HepG2 (cell line): Measurements from ENCODE around the gene PCIF1. TPM values are rescaled to one million over a fixed set of nuclear protein-coding genes. Genes with fewer than 3 reads are reported as not detected.

Experiments
- BCL6 ChIP-seq: IDR thresholded peaks from 2 replicates; pipeline ENCODE4 v1.6.1; 2016; ENCODE audit warnings: missing genetic modification reagents, missing compliant biosample characterization
- CEBPB ChIP-seq: IDR thresholded peaks from 2 replicates; pipeline ENCODE4 v1.6.1; 2011; ENCODE audit warnings: low read depth, low read length, improper control_type of control experiment, borderline replicate concordance
- CREM ChIP-seq, 2 experiments: sonication (generic) in 1 of 2; formaldehyde crosslinking in 1 of 2; IDR thresholded peaks; 2 replicates each; pipeline versions ENCODE4 v1.4.0 to v1.6.1; 2016 to 2020; ENCODE audit warnings: antibody characterized with exemption in 1 of 2, mild to moderate bottlenecking in 1 of 2, missing genetic modification reagents in 1 of 2
- FOXP1 ChIP-seq, 2 experiments: fragments of 450-650 bp in 1 of 2; IDR thresholded peaks; 2 replicates each; pipeline ENCODE4 v1.6.1; 2017 to 2018; ENCODE audit warnings: antibody characterized with exemption in 1 of 2
- HOMEZ ChIP-seq: IDR thresholded peaks from 2 replicates; pipeline ENCODE4 v1.6.1; 2016; ENCODE audit warnings: low read depth
- IKZF4 ChIP-seq: sonication (generic); formaldehyde crosslinking; IDR thresholded peaks from 2 replicates; pipeline ENCODE4 v1.5.1; 2020; ENCODE audit warnings: borderline replicate concordance, mild to moderate bottlenecking, low read depth, missing genetic modification reagents; ENCODE audit errors: not compliant biosample characterization
- KAT8 ChIP-seq: IDR thresholded peaks from 2 replicates; pipeline ENCODE4 v1.6.1; 2016; ENCODE audit warnings: missing genetic modification reagents, missing compliant biosample characterization
- KLF12 ChIP-seq: sonication (generic); formaldehyde crosslinking; IDR thresholded peaks from 2 replicates; pipeline ENCODE4 v1.4.0; 2020; ENCODE audit warnings: missing genetic modification reagents, borderline replicate concordance
- MYNN ChIP-seq: sonication (generic); formaldehyde crosslinking; IDR thresholded peaks from 2 replicates; pipeline ENCODE4 v1.4.0; 2020; ENCODE audit warnings: mild to moderate bottlenecking, low read depth, missing genetic modification reagents
- NFKBIZ ChIP-seq: IDR thresholded peaks from 2 replicates; pipeline ENCODE4 v1.6.1; 2018; ENCODE audit warnings: missing genetic modification reagents, missing compliant biosample characterization
- PCBP2 ChIP-seq: fragments of 200-400 bp; formaldehyde crosslinking; optimal IDR thresholded peaks from 2 replicates; pipeline ENCODE3; 2018; ENCODE audit warnings: low read length, low read depth; ENCODE audit not compliant: poor library complexity, severe bottlenecking
- PRPF4 ChIP-seq: fragments of 200-400 bp; formaldehyde crosslinking; IDR thresholded peaks from 2 replicates; pipeline ENCODE4 v1.6.1; 2016; ENCODE audit warnings: low read length, low read depth; ENCODE audit not compliant: poor library complexity, severe bottlenecking
- REST ChIP-seq, 2 experiments: IDR thresholded peaks; 2 replicates each; pipeline ENCODE4 v1.6.1; 2011 to 2012; ENCODE audit warnings: low read length in 2 of 2, borderline replicate concordance in 1 of 2, low read depth in 1 of 2, mild to moderate bottlenecking in 1 of 2, moderate library complexity in 1 of 2
- RFX3 ChIP-seq: IDR thresholded peaks from 2 replicates; pipeline ENCODE4 v1.6.1; 2016; ENCODE audit warnings: missing biosample characterization, missing genetic modification reagents
- TOE1 ChIP-seq: sonication (generic); formaldehyde crosslinking; IDR thresholded peaks from 2 replicates; pipeline ENCODE4 v1.4.0; 2020; ENCODE audit warnings: mild to moderate bottlenecking, missing genetic modification reagents
- ZNF20 ChIP-seq: sonication (generic); formaldehyde crosslinking; IDR thresholded peaks from 2 replicates; pipeline ENCODE4 v1.4.0; 2020; ENCODE audit warnings: mild to moderate bottlenecking, moderate library complexity, missing genetic modification reagents
- ZNF343 ChIP-seq: sonication (generic); formaldehyde crosslinking; IDR thresholded peaks from 2 replicates; pipeline ENCODE4 v1.4.0; 2020; ENCODE audit warnings: mild to moderate bottlenecking, missing genetic modification reagents
- ZNF740 ChIP-seq: sonication (generic); formaldehyde crosslinking; IDR thresholded peaks from 2 replicates; pipeline ENCODE4 v1.4.0; 2020; ENCODE audit warnings: missing genetic modification reagents
- ZNF788 ChIP-seq: sonication (generic); formaldehyde crosslinking; IDR thresholded peaks from 2 replicates; pipeline ENCODE4 v1.5.0; 2020; ENCODE audit warnings: mild to moderate bottlenecking, missing genetic modification reagents, borderline replicate concordance
- polyA plus RNA-seq, 8 experiments: library from polyadenylated mRNA; depleted of rRNA in 3 of 8; stranded (reverse) in 7 of 8; unstranded in 1 of 8; fragments of >200 nt; fragmentation: Illumina TruSeq in 4 of 8; extraction: Trizol in 4 of 8; gene quantifications; 2 replicates each; pipeline versions ENCODE4 v1.2.1 to v1.2.3, GENCODE V29; 2011 to 2016; ENCODE audit warnings: low read depth in 4 of 8, missing spikeins in 1 of 8, mixed read lengths in 1 of 8; ENCODE audit not compliant: insufficient read depth in 1 of 8
- total RNA-seq, 5 experiments: library from RNA; depleted of rRNA; stranded (reverse); fragments of >200 nt; fragmentation: Illumina TruSeq; extraction: Trizol; gene quantifications; 2 replicates each; pipeline ENCODE4 v1.2.3, GENCODE V29; 2016; ENCODE audit warnings: low read depth in 1 of 5
- TF ChIP-seq, protein P1 (sequence below): sonication (generic); formaldehyde crosslinking; IDR thresholded peaks from 2 replicates; pipeline ENCODE4 v1.8.1; 2023; ENCODE audit warnings: mild to moderate bottlenecking, inconsistent platforms, moderate library complexity, missing genetic modification reagents, borderline replicate concordance
- TF ChIP-seq, protein P2 (sequence below): sonication (generic); formaldehyde crosslinking; conservative IDR thresholded peaks from 2 replicates; pipeline ENCODE4 v1.4.0; 2020; ENCODE audit warnings: missing genetic modification reagents

PCIF1 gene
- total and polyA plus RNA-seq, 2 of the 13 experiments (the other 11 are each of a cell fraction or from before 2014, with no cell fraction given): 20.9 to 24.4 TPM

DNA sequence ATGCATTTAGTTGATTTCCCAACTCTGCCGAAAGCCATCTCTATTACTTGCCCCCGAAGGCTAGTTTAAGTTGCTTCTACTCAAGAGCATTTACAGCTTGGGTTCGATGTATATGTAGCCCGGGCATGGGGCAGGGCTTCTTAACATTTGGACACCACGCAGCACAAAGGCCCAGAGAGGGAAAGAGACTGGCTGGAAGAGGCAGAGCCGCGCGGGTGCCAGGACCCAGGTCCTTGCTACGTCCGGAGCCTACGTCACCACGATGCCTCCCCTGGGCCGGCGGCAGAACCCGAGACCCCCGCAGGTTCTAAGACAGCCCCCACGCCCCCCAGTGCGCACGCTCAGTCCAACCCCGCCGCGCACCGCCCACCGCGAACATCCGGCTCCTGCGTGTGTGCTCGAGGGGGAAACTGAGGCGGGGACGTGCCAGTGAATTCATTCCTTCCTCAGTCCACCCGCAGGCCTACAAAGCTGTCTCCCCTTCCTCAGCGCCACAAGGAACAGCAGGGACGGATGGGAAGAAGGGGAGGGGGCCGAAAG is 367 bp upstream of the PCIF1 start (continued):
- TF ChIP-seq, protein P1, sequence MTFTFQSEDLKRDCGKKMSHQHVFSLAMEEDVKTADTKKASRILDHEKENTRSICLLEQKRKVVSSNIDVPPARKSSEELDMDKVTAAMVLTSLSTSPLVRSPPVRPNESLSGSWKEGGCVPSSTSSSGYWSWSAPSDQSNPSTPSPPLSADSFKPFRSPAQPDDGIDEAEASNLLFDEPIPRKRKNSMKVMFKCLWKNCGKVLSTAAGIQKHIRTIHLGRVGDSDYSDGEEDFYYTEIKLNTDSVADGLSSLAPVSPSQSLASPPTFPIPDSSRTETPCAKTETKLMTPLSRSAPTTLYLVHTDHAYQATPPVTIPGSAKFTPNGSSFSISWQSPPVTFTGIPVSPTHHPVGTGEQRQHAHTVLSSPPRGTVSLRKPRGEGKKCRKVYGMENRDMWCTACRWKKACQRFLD (CRISPR knock-in tag): no peak; the same call in 1 of the 2 replicates
- TF ChIP-seq ZNF740 (CRISPR knock-in tag) (no peak), PRPF4 (no peak), PCBP2 (no peak), IKZF4 (CRISPR knock-in tag) (peak; percentile 55), ZNF788 (CRISPR knock-in tag) (no peak), FOXP1 (IDR thresholded peaks at IDR 0.05) (no peak), FOXP1 (CRISPR knock-in tag; IDR thresholded peaks at IDR 0.05) (no peak), HOMEZ (CRISPR knock-in tag) (peak; percentile 71; the same call in 1 of the 2 replicates), TOE1 (CRISPR knock-in tag) (no peak), CEBPB (no peak; the same call in 1 of the 2 replicates), NFKBIZ (CRISPR knock-in tag) (no peak), REST (IDR thresholded peaks at IDR 0.05; ENCODE audit: borderline replicate concordance in 1 of 2, low read depth in 1 of 2, low read length in 2 of 2) (no peak), MYNN (CRISPR knock-in tag) (no peak), BCL6 (no peak), ZNF343 (peak; percentile 92), CREM (IDR thresholded peaks at IDR 0.05) (peak; percentile 79), CREM (CRISPR knock-in tag; IDR thresholded peaks at IDR 0.05) (no peak), RFX3 (CRISPR knock-in tag) (no peak; the same call in 1 of the 2 replicates), ZNF20 (no peak), KAT8 (CRISPR knock-in tag) (no peak), KLF12 (CRISPR knock-in tag) (peak; percentile 11; the same call in 1 of the 2 replicates)
- TF ChIP-seq, protein P2, sequence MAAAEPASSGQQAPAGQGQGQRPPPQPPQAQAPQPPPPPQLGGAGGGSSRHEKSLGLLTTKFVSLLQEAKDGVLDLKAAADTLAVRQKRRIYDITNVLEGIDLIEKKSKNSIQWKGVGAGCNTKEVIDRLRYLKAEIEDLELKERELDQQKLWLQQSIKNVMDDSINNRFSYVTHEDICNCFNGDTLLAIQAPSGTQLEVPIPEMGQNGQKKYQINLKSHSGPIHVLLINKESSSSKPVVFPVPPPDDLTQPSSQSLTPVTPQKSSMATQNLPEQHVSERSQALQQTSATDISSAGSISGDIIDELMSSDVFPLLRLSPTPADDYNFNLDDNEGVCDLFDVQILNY (CRISPR knock-in tag): no peak
